Fibroblast of skin of scalp (primary cell): Measurements from ENCODE around the gene TMEM8B.
A peak's percentile ranks its signal among the peaks of the same experiment; 100 is the strongest.
"Not testable (repeated sequence)": the region's sequence is repeated elsewhere in the genome, so short reads cannot be mapped to it uniquely, and the experiment has no call there.

Experiments
- DNase-seq: peaks from one replicate; pipeline ENCODE4 v3.0.0-alpha.2; 2013

The TMEM8B gene

DNA sequence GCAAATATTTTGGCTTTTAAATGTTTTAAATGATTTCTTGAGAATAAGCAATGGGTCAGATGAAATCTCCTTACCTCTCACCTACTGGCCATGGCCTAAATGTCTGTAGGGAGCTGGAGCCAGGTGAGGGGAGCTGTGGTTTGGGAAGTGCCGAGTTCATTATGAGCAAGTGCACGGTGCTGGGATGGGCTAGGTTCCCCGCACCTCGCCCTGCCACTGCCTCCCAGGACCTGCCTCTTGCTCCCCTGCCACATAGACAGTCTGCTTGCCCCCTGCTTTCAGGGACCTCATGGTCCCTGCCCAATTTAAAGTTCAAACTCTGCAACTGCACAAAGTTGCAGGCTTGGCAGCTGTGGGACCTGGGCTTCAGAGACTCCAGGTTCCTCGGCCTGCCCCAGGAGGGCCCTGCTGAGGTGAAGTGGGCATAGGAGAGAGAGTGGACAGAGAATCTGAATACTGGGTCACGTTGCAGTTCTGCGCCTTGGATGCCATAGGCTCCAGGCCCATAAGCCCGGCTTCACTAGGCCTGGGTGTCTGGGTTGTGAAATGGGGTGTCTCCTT lies 35.7 kb downstream of the TMEM8B start:
- no peak for DNase-seq

DNA sequence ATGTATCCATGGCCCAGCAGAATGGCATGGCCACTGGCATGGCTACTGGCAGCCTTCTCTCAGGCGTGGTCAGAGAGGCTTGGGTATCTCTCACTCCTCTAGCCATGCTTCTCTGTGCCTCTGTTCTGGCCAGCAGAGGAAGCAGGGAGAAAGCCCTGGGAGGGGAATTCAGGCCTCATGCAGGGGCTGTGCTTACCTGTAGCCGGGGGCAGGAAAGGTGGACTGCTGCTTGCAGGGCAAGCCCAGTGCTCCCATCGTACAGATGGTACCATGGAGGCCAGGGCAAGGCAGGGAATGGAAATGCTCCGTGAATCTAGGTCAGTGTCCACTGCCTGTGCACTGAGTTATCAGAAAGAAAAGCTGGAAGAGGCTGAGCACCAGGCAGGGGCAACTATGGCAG lies 38.5 kb downstream of the TMEM8B start:
- DNase-seq, result no peak

DNA sequence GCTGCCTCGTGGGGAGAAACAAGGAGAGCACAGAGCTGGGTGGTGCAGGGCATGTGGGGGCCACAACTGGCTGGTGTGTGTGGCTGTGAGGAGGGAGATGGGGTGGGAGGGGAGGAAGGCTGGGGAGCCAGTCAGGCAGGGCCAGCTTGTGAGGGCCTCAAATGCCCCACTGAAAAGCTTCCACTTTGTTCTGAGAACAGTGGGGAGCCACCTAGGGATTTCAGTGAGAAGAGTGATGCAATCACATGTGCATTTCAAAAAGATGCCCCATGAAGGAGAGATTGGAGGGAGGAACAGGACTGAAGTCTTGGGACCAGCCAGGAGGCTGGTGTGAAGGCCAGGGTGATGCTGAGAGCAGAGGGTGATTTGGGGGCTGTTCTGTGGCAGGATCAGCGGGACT lies 39.9 kb downstream of the TMEM8B start:
- no peak for DNase-seq

- DNase-seq, result no peak
Measured at GRCh38 chr9:35869621-35870216, 40.7 kb downstream of the TMEM8B start.

- no peak for DNase-seq
Measured at GRCh38 chr9:35870351-35870923, 41.4 kb downstream of the TMEM8B start, which contains the start of gene OR13J1. OR13J1 (minus strand) TSS chr9:35870401; CDS start chr9:35870401, 0 bp downstream.

DNA sequence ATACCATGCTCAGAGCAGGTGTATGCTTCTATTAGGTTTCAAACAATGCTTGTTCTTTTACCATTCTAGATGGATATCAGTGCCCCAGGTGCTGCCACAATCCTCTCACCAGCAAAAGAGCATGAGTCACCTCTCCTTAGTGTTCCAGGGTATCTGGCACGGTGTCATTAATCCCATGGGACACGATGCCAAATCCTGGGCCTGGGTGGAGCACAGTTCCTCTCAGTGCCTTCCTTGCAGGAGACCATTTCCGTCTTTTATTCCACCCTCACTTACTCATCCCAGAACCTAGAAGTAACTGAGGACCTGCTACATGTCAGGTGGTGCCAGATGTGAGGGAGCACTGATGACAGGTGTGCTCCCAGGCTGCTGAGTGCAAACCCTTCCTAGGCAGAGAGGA lies 42.5 kb downstream of the TMEM8B start:
- no peak for DNase-seq

DNA sequence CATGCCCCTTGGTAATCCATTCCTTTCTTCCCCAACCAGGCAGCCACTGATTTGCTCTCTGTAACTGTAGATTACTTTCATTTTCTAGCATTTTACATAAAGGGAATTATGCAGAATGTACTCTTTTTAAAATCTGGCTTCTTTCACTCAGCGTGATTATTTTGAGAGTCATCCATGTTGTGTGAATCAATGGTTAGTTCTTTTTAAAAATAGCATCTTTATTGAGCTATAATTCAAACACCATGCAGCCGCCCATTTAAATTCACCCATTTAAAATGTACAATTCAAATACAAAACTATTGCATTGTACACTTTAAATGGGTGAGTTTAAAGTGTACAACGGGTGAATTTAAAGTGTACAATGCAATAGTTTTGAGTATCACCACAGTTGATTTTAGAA lies 43.5 kb downstream of the TMEM8B start:
- no peak for DNase-seq

- DNase-seq, result peak; percentile 75
Measured at GRCh38 chr9:35882263-35882848, 53.3 kb downstream of the TMEM8B start.

DNA sequence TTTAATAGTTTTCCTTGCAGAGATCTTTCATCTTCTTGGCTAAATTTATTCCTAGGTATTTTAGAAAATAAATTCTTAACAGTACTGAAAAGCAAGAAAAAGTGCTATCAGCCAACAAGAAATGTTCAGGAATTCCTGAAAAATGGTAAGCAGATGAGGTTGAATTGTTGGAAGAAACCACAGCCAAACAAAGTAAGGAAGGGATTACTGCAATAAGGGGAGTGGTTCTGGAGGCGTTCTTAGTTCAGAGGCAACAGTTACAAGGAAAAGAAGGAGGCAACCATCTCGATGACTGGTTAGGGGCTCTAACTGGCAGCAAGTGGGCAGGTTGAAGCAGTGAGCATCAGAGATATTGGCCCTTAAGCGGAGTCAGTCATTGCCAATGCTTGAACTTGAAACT lies 54.0 kb downstream of the TMEM8B start:
- DNase-seq, result no peak

DNA sequence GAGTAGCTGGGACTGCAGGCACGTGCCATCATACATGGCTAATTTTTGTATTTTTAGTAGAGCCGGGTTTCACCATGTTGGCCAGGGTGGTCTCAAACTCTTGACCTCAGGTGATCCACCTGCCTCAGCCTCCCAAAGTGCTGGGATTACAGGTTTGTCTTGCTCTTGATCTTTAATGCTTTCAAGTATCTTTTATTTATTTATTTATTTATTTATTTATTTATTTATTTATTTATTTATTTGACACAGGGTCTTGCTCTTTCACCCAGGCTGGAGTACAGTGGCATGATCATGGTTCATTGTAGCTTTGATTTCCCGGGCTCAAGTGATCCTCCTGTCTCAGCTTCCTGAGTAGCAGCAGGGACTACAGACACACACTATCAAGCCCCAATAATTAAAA lies 55.9 kb downstream of the TMEM8B start:
- DNase-seq, result not testable (repeated sequence)

DNA sequence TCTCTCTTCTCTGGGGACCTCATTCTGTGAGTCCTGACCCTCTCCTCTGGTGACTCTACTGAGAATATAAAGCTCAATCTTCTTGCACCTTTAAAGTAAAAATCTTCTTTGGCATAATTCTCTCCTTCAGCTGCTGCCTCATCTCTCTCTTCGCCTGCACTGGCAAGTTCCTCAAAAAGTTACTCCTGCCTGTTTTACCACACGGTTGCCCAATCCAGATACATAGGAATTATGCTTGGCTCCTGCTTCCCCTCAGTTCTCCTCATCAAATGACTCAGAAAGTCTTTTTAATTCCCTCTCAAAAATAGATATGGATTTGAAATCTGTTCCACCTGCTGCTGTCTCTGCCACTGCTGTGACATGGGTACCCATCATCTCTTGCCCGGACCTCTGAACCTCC lies 62.6 kb downstream of the TMEM8B start:
- no peak for DNase-seq

GRCh38 chr9:35892051-35892450 lies 63.0 kb downstream of the TMEM8B start:
- no peak for DNase-seq

DNA sequence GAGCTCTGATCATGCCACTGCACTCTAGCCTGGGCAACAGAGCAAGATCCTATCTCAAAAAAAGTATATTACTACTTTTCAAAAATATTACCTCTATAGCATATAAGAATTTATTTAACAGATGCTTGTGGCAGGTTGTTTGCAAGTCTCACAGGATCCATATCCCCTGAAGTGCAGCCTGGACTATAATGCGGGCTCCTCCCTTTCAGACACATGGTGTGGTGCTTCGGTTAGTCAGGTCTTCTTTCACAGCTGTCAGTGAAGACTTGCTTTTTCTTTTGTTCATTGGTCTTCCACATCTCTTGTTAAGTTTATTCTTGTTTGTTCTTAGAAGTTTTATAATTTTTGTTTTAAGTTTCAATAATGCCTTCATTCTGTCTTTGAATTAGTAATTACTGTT lies 67.5 kb downstream of the TMEM8B start:
- DNase-seq, result no peak

GRCh38 chr9:35897376-35898099 lies 68.5 kb downstream of the TMEM8B start:
- not testable (repeated sequence) for DNase-seq

GRCh38 chr9:35898337-35898736 lies 69.3 kb downstream of the TMEM8B start:
- no peak for DNase-seq

- no peak for DNase-seq
Measured at GRCh38 chr9:35899021-35899420, 70.0 kb downstream of the TMEM8B start.

- peak; percentile 60 for DNase-seq
Measured at GRCh38 chr9:35903049-35903448, 74.0 kb downstream of the TMEM8B start.

DNA sequence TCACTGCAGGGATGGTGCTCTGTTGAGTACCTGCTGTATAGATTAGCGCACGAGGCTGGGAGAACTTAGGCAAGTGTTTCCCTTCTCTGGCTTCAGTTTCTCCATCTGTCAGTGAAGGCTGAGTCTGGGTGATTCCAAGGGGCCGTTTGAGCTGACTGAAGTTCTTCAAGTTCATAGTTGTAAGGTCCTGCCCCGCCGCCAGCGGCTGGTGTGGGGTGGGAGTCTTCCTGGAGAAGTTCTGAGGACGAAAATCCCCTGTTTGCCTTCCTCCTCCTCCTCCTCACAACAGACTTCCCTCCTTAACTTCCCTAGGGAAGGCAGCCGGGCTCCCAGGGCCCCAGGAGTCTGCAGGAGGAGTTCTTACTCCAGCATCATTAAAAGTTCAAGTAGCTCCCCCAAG lies 75.3 kb downstream of the TMEM8B start:
- no peak for DNase-seq

- DNase-seq, result peak; percentile 71
Measured at GRCh38 chr9:35905051-35905781, 76.2 kb downstream of the TMEM8B start.

DNA sequence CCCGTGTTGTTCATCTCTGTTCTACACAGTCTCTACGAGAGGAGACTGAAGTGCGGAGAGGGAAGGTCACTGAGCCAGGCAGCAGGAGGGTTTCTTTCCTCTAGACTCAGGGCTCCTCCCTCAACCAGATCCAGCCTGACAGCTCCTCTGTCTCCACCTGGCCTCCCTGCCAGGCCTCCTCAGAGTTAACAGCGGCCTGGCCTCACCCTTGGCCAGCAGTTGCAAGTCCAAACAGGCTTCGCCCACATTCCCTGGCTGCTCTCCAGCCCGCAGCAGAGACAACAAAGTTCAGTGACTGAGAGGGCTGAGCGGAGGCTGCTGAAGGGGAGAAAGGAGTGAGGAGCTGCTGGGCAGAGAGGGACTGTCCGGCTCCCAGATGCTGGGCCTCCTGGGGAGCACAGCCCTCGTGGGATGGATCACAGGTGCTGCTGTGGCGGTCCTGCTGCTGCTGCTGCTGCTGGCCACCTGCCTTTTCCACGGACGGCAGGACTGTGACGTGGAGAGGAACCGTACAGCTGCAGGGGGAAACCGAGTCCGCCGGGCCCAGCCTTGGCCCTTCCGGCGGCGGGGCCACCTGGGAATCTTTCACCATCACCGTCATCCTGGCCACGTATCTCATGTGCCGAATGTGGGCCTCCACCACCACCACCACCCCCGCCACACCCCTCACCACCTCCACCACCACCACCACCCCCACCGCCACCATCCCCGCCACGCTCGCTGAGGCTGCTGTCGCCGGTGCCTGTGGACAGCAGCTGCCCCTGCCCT lies 77.1 kb downstream of the TMEM8B start, which contains the start of gene HRCT1:
Gene HRCT1, plus strand, starts transcription at position 291 of the 768 bp plus-strand sequence. Its CDS starts 86 bp downstream, at position 377.
- DNase-seq, result peak; percentile 97

- peak; percentile 91 for DNase-seq
Measured at GRCh38 chr9:35906923-35907699, 78.1 kb downstream of the TMEM8B start.
